Measurements from ENCODE around the gene BDP1. TPM values are rescaled to one million over a fixed set of nuclear protein-coding genes. Genes with fewer than 3 reads are reported as not detected.

BDP1 gene
- total and polyA plus RNA-seq, 2 experiments from 2014 or later = 16.1 to 32.7 TPM

GRCh38 chr5:71586941-71587765 is 131.7 kb downstream of the BDP1 start, which contains the start of gene MCCC2:
Gene MCCC2 (plus strand): TSS chr5:71587340. CDS start chr5:71587426, 86 bp downstream.
- Histone ChIP-seq H3K4me1 (ENCODE audit: insufficient read depth) (no peaks in the 10 kb centered on the region), H3K27ac (peak within 1 kb of the TSS; percentile 86), H3K9me3 (ENCODE audit: low read depth) (no peaks in the 10 kb centered on the region), H3K36me3 (replicated peaks; ENCODE audit: insufficient read depth, low read depth) (no peaks in the 10 kb centered on the region), H3K27me3 (no peaks in the 10 kb centered on the region), H3K79me2 (peaks cover 18% of the 10 kb centered on the region), H3K4me2 (peak within 1 kb of the TSS; percentile 76), H4K20me1 (ENCODE audit: insufficient read depth, poor library complexity, severe bottlenecking) (no peaks in the 10 kb centered on the region), H3K9me2 (replicated peaks; ENCODE audit: insufficient read depth) (no peaks in the 10 kb centered on the region), H3K4me3 (peak within 1 kb of the TSS; percentile 27), H2AFZ (peak within 1 kb of the TSS; percentile 77)
- peak; percentile 92 for DNase-seq (ENCODE audit: low spot score)
- 38% methylated on average over 51 of the region's 56 CpGs for WGBS (ENCODE audit: low lambda C conversion rate, missing lambda C conversion rate)
- TF ChIP-seq EZH2 (IDR thresholded peaks at IDR 0.05; ENCODE audit: borderline replicate concordance) (no peak), CTCF (IDR thresholded peaks at IDR 0.05; ENCODE audit: poor library complexity) (no peak), EZH2phosphoT487 (IDR thresholded peaks at IDR 0.05; ENCODE audit: low read depth, severe bottlenecking, unreplicated experiment) (no peak)

- 82% methylated on average over 19 of the region's 19 CpGs for WGBS (ENCODE audit: low lambda C conversion rate, missing lambda C conversion rate)
- TF ChIP-seq EZH2 (IDR thresholded peaks at IDR 0.05; ENCODE audit: borderline replicate concordance) (no peak), CTCF (IDR thresholded peaks at IDR 0.05; ENCODE audit: poor library complexity) (no peak), EZH2phosphoT487 (IDR thresholded peaks at IDR 0.05; ENCODE audit: low read depth, severe bottlenecking, unreplicated experiment) (no peak)
- Histone ChIP-seq H3K4me3 (peak overlapping the region; percentile 17), H3K27ac (peak overlapping the region; percentile 86), H3K4me2 (peak overlapping the region; percentile 76), H3K9me3 (ENCODE audit: low read depth) (no peaks in the 10 kb centered on the region), H3K36me3 (replicated peaks; ENCODE audit: insufficient read depth, low read depth) (no peaks in the 10 kb centered on the region), H4K20me1 (ENCODE audit: insufficient read depth, poor library complexity, severe bottlenecking) (no peaks in the 10 kb centered on the region), H3K9me2 (replicated peaks; ENCODE audit: insufficient read depth) (no peaks in the 10 kb centered on the region), H2AFZ (peak overlapping the region; percentile 64), H3K79me2 (peaks cover 18% of the 10 kb centered on the region), H3K4me1 (ENCODE audit: insufficient read depth) (no peaks in the 10 kb centered on the region), H3K27me3 (no peaks in the 10 kb centered on the region)
- DNase-seq (ENCODE audit: low spot score) = no peak
These were observed 132.5 kb downstream of the BDP1 start for GRCh38 chr5:71587766-71588532.

GRCh38 chr5:71588533-71588885 is 133.1 kb downstream of the BDP1 start:
- Histone ChIP-seq H2AFZ (no peak overlapping the region), H3K27ac (no peak overlapping the region), H3K79me2 (peaks cover 18% of the 10 kb centered on the region), H3K9me2 (replicated peaks; ENCODE audit: insufficient read depth) (no peaks in the 10 kb centered on the region), H4K20me1 (ENCODE audit: insufficient read depth, poor library complexity, severe bottlenecking) (no peaks in the 10 kb centered on the region), H3K4me2 (peak overlapping the region; percentile 76), H3K9me3 (ENCODE audit: low read depth) (no peaks in the 10 kb centered on the region), H3K36me3 (replicated peaks; ENCODE audit: insufficient read depth, low read depth) (no peaks in the 10 kb centered on the region), H3K4me1 (ENCODE audit: insufficient read depth) (no peaks in the 10 kb centered on the region), H3K4me3 (no peak overlapping the region), H3K27me3 (no peaks in the 10 kb centered on the region)
- 98% methylated on average over 2 of the region's 2 CpGs for WGBS (ENCODE audit: low lambda C conversion rate, missing lambda C conversion rate)
- TF ChIP-seq EZH2 (IDR thresholded peaks at IDR 0.05; ENCODE audit: borderline replicate concordance) = no peak
- TF ChIP-seq EZH2phosphoT487 (IDR thresholded peaks at IDR 0.05; ENCODE audit: low read depth, severe bottlenecking, unreplicated experiment) = no peak
- no peak for TF ChIP-seq CTCF (IDR thresholded peaks at IDR 0.05; ENCODE audit: poor library complexity)
- DNase-seq (ENCODE audit: low spot score) = no peak
